Measurements from ENCODE around the gene HAAO. TPM values are rescaled to one million over a fixed set of nuclear protein-coding genes. Genes with fewer than 3 reads are reported as not detected.

The HAAO gene
- total RNA-seq, 2 donors from 2014 or later: 18.9 to 19.2 TPM

DNA sequence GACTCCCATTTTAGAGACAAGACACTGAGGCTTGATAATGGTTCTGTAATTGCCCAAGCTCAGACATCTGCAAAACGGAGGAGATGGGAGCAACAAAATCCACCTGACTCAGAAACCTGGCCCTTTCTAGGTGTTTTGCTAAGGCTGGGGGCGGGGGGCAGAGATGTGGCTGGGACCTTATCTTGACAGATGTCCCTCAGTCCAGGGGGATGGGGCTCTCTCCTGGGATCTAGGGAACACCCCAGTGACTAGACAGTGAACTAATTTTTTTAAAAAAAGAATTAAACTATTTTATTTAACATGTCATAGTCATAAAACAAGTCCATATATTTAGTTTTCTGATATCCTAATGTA, 32.0 kb upstream of the HAAO start:
- ATAC-seq (no peak), DNase-seq (no peak)
- intact Hi-C loops (cut with DNase I, micrococcal nuclease): loop anchor here in 1 of 2 donors (10.0 kb wide), 2 partner anchors 660 to 750 kb away; no protein-coding TSS in a partner anchor

- intact Hi-C loops (cut with DNase I, micrococcal nuclease): loop anchor here in 1 of 2 donors (10.0 kb wide), 2 partner anchors 661 to 751 kb away; no protein-coding TSS in a partner anchor
- DNase-seq (no peak), ATAC-seq (no peak)
Observed at GRCh38 chr2:42823744-42824453, 31.5 kb upstream of the HAAO start.

DNA sequence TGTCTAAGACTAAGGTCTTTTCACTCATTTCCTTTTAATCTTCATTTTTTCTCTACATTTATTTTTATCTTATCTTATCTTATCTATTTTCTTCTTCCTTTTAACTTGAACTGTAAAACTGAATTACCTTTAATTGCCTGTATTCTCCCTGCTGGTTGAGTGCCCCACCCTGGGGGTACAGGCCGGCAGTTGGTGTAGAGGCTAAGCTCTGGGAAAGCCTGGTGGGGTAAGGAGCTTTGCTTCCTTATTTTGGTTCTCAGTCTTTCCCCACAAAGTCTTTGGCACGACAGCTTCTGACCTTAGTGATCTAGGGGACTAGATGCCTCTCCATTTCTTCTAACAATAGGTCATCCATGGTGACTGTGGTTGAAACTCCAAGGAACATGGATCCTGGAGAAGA, 26.8 kb upstream of the HAAO start:
- ATAC-seq (peak; percentile 90), DNase-seq (peak; percentile 51 to 64)
- intact Hi-C loops (cut with DNase I, micrococcal nuclease): no loop called here

- intact Hi-C loops (cut with DNase I, micrococcal nuclease): no loop called here
- no peak for ATAC-seq
- DNase-seq: no peak
Observed at GRCh38 chr2:42815726-42816125, 23.3 kb upstream of the HAAO start.

DNA sequence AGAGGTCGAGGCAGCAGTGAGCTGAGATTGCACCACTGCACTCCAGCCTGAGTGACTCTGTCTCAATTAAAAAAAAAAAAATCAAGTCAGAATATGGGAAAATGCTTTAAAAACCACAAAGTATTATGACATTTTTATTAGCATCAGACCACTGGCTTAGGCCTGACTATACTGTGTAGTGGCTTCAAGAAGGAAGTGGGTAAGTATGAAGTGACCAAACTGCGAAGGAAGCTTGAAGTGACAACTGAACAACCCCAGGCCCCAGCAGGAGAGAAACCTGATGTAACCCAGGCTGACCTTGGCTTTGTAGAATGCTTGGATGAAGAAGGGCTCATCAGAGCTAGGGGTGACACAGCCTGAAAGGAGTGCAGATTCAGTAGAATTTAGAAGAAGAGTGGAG, 21.4 kb upstream of the HAAO start:
- DNase-seq (no peak), ATAC-seq (no peak)
- intact Hi-C loops (cut with DNase I, micrococcal nuclease): no loop called here

GRCh38 chr2:42812899-42813479, 20.6 kb upstream of the HAAO start:
- ATAC-seq (no peak), DNase-seq (no peak)
- intact Hi-C loops (cut with DNase I, micrococcal nuclease): no loop called here

DNA sequence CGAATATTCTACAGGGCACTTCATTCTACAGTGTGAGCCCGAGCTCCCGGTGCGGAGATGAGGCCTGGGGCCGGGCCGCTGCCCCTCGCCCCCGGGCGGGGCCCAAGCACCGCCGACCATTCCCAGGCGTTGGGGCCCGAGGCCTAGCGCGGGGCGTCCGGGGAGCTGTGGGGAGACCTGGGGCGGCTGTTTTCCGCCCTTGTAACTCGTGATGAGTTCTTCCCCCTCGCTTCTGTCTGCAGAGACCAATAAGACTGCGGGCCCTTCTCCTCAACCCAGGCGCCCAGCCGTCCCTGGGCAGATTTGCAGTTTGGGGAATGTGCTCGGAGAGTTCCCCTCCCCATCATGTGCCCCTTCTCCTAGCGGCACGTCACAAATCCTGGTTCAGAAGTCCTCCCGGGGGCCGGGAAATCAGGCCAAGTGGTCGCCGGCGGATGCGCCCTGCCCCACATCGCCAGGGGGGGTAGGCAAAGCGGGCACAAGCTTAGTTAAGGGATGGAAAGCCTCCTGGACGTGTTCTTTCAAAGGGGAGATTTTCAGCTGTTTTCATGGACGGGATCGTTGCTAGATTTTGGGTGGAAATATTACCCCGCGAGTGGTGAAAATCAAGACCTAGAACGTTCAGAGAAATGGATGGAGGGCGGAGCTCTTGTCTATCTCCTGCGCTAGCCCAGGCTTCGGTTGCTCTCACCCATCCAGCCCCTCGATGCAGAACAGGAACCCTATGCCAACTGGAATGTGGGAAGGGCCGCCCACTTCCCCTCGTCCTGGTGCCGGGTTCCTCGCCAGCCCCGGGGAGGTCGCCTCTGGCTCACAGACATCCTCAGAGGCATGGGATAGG, 18.8 kb upstream of the HAAO start:
- peak; percentile 42 to 50 for DNase-seq
- intact Hi-C loops (cut with DNase I, micrococcal nuclease): no loop called here
- ATAC-seq: no peak

- ATAC-seq (peak; percentile 86), DNase-seq (peak; percentile 89 to 92)
- intact Hi-C loops (cut with DNase I, micrococcal nuclease): no loop called here
Observed at GRCh38 chr2:42810121-42810970, 18.0 kb upstream of the HAAO start.

DNA sequence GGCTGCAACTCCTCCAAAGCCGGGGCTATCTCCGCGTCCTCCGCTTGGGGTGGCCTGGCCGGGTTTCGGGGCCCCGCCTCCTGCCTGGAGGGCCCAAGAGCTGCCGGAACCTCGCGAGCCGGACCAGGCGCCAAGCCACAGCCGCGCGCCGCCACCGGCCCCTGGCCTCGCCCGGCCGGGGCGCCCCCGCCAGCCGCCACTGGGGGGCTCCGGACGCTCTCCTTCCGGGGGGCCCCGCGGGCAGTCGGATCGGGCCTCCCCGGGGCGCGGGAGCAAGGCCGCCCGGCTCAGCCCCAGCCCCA, 17.4 kb upstream of the HAAO start:
- DNase-seq (peak; percentile 79 to 85), ATAC-seq (peak; percentile 57)
- intact Hi-C loops (cut with DNase I, micrococcal nuclease): no loop called here

- peak in 1 of 2 donors; percentile 34 for DNase-seq
- intact Hi-C loops (cut with DNase I, micrococcal nuclease): no loop called here
- peak; percentile 2 for ATAC-seq
Observed at GRCh38 chr2:42809131-42809818, 16.9 kb upstream of the HAAO start.

- intact Hi-C loops (cut with DNase I, micrococcal nuclease): no loop called here
- no peak for ATAC-seq
Observed at GRCh38 chr2:42808301-42808700, 15.9 kb upstream of the HAAO start.

DNA sequence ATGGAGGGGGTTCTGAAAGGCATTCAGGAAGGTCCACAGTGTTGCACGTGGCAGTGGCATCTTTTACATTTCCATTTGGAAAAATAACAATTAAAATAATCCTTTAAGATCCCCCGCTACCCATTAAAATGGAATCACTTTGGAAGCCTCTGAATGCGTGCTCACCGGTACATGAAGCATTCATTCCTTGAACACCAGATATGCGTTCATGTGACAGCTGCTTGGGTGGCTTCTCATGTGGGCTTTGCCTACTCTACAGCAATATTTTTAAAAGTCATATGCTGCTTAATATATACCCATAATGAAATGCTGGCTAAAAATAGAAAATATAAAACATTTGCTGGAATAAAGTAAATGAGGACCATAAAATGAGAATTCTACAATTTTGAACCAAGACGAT, 14.4 kb upstream of the HAAO start:
- no peak for ATAC-seq
- intact Hi-C loops (cut with DNase I, micrococcal nuclease): no loop called here
- no peak for DNase-seq

More at GRCh38 chr2:42808301-42808700, 15.9 kb upstream of the HAAO start:
- no peak for DNase-seq

GRCh38 chr2:42804891-42805290, 12.5 kb upstream of the HAAO start:
- DNase-seq (no peak), ATAC-seq (no peak)
- intact Hi-C loops (cut with DNase I, micrococcal nuclease): no loop called here

GRCh38 chr2:42804338-42804737, 12.0 kb upstream of the HAAO start:
- ATAC-seq (no peak), DNase-seq (no peak)
- intact Hi-C loops (cut with DNase I, micrococcal nuclease): no loop called here

DNA sequence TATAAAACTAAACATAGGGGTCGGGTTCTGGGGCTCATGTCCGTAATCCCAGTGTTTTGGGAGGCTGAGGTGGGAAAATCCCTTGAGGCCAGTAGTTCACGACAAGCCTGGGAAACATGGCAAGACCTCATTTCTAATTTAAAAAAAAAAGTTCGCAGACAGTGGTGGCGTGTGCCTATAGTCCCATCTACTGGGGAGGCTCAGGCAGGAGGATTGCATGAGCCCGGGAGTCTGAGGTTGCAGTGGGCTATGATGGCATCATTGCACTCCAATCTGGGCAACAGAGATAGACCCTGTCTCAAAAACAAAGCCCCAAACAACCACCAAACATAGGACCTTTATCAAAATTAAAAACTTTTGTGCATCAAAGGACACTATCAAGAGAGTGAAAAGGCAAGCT, 9.8 kb upstream of the HAAO start:
- ATAC-seq (no peak), DNase-seq (no peak)
- intact Hi-C loops (cut with DNase I, micrococcal nuclease): no loop called here

DNA sequence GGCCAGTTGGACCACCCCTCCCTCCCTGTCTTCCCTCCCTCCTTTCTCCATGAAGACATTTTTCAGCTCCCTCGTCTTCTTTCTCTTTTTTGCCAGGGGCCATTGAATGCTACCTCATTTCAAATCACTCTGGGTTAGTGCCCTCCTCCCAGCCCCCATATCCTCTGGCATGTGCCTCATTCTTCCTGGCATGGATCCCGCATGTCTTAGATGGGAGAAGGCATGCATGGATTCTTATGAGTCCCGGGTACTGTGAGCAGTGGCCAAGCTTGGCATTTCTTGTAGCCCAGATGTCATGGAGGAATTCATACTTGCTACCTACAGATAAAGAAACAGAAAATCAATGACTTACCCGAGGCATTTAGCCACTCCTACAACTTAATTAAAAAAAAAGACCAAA, 9.0 kb upstream of the HAAO start:
- intact Hi-C loops (cut with DNase I, micrococcal nuclease): no loop called here
- DNase-seq (no peak), ATAC-seq (no peak)

GRCh38 chr2:42800981-42801380, 8.6 kb upstream of the HAAO start:
- ATAC-seq: no peak
- intact Hi-C loops (cut with DNase I, micrococcal nuclease): no loop called here

DNA sequence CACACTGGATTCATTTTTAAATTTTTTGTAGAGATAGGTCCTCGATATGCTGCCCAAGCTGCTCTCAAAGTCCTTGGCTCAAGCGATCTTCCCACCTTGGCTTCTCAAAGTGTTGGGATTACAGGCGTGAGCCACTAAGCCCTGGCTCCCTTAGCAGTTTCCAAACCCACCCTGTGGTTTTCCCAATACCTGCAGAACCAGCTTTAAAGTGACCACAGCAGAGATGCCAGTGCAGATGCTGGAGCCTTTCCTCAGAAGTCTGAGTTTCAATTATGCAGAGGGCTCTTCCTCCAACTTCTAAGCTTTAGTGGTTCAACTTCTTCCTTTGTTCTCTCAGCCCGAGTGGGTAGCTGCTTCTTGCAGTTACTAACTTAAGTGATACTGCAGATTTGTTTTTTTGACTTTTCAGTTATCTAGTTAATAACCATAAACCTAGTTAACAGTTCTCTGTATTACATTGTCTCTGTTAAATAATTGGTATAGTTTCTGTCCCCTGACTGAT, 8.1 kb upstream of the HAAO start:
- intact Hi-C loops (cut with DNase I, micrococcal nuclease): no loop called here
- ATAC-seq (no peak), DNase-seq (no peak)

More at GRCh38 chr2:42800981-42801380, 8.6 kb upstream of the HAAO start:
- DNase-seq: no peak

All from left colon (tissue), 2 donors.